Measurements from ENCODE around the gene ZIC1. TPM values are rescaled to one million over a fixed set of nuclear protein-coding genes. Genes with fewer than 3 reads are reported as not detected.

The ZIC1 gene
- total RNA-seq, 1 experiment from 2014 or later, result 0.36 TPM

DNA sequence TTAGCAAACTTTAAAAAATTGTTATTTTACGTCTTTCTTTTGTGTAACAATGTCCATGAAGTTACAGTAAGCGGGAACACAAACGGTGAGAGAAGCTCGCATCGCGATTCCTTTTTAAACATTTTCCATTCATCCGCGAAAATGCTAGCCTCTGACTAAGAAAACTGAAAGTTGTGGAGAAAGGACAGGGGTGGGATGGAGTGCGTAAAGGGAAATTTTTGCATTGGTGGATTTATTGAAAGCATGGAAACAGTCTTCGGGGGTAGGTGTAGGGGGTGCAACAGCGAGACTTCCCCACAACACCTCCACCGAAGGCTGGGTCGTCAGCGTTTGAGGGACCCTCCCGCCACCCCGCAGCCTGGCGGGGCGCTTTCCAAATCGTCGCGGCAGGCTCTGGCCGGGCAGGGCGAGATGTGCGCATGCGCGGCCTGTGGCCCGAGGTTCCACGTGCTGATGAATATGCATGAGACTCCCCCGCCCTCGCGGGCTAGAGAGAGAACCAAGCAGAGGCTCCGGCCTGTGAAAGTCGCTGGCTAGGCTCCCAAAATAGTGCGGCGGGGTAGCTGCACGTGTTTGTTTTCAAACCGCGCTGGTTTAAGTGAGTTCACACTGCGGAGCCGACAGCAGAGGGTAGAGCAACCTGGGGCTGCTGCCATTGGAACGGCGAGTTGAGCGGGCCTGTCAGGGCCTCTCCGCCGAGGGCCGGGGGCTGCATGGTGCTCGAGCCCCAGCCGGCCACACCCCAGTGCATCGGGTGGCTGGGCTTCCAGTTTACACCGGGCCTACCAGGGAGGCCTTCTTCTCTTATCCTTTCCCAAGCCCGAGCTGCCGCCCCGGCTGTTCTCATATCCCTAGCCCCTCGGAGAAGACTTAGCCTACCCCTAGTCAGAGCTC, 9.9 kb downstream of the ZIC1 start:
- ChIA-PET CTCF (no interaction called here), POLR2A (no interaction called here)
- Histone ChIP-seq H3K27me3 (ENCODE audit: control insufficient read depth, insufficient read depth, low read length) (no peaks in the 10 kb centered on the region; the same call in none of the 2 replicates), H3K4me1 (ENCODE audit: control insufficient read depth, insufficient read depth, low read length) (no peaks in the 10 kb centered on the region), H3K27ac (ENCODE audit: low read length) (no peak overlapping the region), H3K36me3 (ENCODE audit: control insufficient read depth, insufficient read depth, low read length) (no peaks in the 10 kb centered on the region), H3K9me3 (ENCODE audit: control insufficient read depth, insufficient read depth, low read depth, low read length) (no peaks in the 10 kb centered on the region), H3K4me3 (ENCODE audit: low read depth in 2 of 2, low read length in 2 of 2) (no peak overlapping the region)
- intact Hi-C loops (cut with micrococcal nuclease; ENCODE audit: unreplicated experiment) (no loop called here), in situ Hi-C loops (cut with HindIII; ENCODE audit: low pct_unique_long_range_greater_than_20kb, low sequenced_read_pairs) (no loop called here)
- TF ChIP-seq REST (IDR thresholded peaks at IDR 0.05; ENCODE audit: insufficient read depth in 1 of 2, low read depth in 2 of 2, low read length in 1 of 2), result no peak
- TF ChIP-seq POLR2AphosphoS5 (IDR thresholded peaks at IDR 0.05; ENCODE audit: low read depth, low read length), result no peak
- no peak for TF ChIP-seq TCF7L2 (IDR thresholded peaks at IDR 0.05; ENCODE audit: low read depth, low read length)
- no peak for TF ChIP-seq SIN3A (IDR thresholded peaks at IDR 0.05; ENCODE audit: borderline replicate concordance, insufficient read depth, low read depth, low read length)
- TF ChIP-seq, protein P1, sequence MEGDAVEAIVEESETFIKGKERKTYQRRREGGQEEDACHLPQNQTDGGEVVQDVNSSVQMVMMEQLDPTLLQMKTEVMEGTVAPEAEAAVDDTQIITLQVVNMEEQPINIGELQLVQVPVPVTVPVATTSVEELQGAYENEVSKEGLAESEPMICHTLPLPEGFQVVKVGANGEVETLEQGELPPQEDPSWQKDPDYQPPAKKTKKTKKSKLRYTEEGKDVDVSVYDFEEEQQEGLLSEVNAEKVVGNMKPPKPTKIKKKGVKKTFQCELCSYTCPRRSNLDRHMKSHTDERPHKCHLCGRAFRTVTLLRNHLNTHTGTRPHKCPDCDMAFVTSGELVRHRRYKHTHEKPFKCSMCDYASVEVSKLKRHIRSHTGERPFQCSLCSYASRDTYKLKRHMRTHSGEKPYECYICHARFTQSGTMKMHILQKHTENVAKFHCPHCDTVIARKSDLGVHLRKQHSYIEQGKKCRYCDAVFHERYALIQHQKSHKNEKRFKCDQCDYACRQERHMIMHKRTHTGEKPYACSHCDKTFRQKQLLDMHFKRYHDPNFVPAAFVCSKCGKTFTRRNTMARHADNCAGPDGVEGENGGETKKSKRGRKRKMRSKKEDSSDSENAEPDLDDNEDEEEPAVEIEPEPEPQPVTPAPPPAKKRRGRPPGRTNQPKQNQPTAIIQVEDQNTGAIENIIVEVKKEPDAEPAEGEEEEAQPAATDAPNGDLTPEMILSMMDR (IDR thresholded peaks at IDR 0.05), result no peak
- BruUV-seq (replicated peaks), result no TSS peak
- ATAC-seq (no peak), DNase-seq (ENCODE audit: low read depth, low spot score) (no peak)

DNA sequence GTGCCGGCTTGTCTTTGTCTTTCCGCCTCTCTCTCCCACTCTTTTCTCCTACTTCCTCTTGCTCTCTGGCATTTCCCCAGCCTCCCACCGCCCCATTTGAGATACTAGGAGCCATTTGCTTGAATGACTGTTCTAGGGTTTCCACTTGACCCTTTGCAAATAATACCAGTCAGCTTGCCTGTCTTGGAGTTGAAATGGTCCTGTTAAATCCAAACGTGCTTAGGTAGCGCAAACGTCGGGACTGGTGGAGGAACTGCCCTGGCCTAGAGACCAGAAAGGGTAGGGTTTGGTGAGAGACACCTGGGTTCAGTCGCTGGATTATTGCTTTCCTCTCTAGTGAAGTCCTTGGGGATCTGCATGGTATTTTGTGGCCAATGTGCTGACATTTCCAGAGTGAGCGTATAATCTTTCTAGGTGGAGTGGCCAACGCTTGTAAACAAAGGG, 10.6 kb downstream of the ZIC1 start:
- H3K4me1 ChIP-seq (ENCODE audit: control insufficient read depth, insufficient read depth, low read length), result no peaks in the 10 kb centered on the region
- BruUV-seq (replicated peaks), result no TSS peak
- intact Hi-C loops (cut with micrococcal nuclease; ENCODE audit: unreplicated experiment), result no loop called here
- H3K36me3 ChIP-seq (ENCODE audit: control insufficient read depth, insufficient read depth, low read length), result no peaks in the 10 kb centered on the region
- in situ Hi-C loops (cut with HindIII; ENCODE audit: low pct_unique_long_range_greater_than_20kb, low sequenced_read_pairs), result no loop called here
- TF ChIP-seq SIN3A (IDR thresholded peaks at IDR 0.05; ENCODE audit: borderline replicate concordance, insufficient read depth, low read depth, low read length), result no peak
- TF ChIP-seq, protein P1 (IDR thresholded peaks at IDR 0.05), result no peak
- no peak for TF ChIP-seq REST (IDR thresholded peaks at IDR 0.05; ENCODE audit: insufficient read depth in 1 of 2, low read depth in 2 of 2, low read length in 1 of 2)
- TF ChIP-seq POLR2AphosphoS5 (IDR thresholded peaks at IDR 0.05; ENCODE audit: low read depth, low read length), result no peak
- TF ChIP-seq TCF7L2 (IDR thresholded peaks at IDR 0.05; ENCODE audit: low read depth, low read length), result no peak
- ChIA-PET POLR2A (no interaction called here), CTCF (no interaction called here)
- DNase-seq (ENCODE audit: low read depth, low spot score) (no peak), ATAC-seq (no peak)
- H3K27me3 ChIP-seq (ENCODE audit: control insufficient read depth, insufficient read depth, low read length), result no peaks in the 10 kb centered on the region; the same call in none of the 2 replicates
- no peak overlapping the region for H3K27ac ChIP-seq (ENCODE audit: low read length)
- no peak overlapping the region for H3K4me3 ChIP-seq (ENCODE audit: low read depth in 2 of 2, low read length in 2 of 2)
- no peaks in the 10 kb centered on the region for H3K9me3 ChIP-seq (ENCODE audit: control insufficient read depth, insufficient read depth, low read depth, low read length)
